HS-5 (cell line): ENCODE measurements around the gene PYY.
"Not testable (repeated sequence)": the region's sequence is repeated elsewhere in the genome, so short reads cannot be mapped to it uniquely, and the experiment has no call there.

ENCODE experiments used
- DNase-seq: peaks from one replicate; pipeline ENCODE4 v3.0.0-alpha.2; 2012; ENCODE audit warnings: low read depth

Gene PYY

DNA sequence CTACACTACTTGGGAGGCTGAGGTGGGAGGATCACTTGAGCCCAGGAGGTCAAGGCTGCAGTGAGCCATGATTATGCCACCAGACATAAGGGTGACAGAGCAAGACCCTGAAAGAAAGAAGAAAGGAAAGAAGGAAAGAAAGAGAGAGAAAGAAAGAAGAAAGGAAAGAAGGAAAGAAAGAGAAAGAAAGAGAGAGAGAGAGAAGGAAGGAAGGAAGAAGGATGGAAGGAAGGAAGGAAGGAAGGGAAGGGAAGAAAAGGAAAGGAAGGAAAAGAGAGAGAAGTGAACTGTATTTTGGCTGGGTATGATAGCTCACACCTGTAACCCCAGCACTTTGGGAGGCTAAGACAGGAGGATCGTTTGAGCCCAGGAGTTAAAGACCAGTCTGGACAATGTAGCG lies 24.3 kb upstream of the PYY start:
- no peak for DNase-seq

DNA sequence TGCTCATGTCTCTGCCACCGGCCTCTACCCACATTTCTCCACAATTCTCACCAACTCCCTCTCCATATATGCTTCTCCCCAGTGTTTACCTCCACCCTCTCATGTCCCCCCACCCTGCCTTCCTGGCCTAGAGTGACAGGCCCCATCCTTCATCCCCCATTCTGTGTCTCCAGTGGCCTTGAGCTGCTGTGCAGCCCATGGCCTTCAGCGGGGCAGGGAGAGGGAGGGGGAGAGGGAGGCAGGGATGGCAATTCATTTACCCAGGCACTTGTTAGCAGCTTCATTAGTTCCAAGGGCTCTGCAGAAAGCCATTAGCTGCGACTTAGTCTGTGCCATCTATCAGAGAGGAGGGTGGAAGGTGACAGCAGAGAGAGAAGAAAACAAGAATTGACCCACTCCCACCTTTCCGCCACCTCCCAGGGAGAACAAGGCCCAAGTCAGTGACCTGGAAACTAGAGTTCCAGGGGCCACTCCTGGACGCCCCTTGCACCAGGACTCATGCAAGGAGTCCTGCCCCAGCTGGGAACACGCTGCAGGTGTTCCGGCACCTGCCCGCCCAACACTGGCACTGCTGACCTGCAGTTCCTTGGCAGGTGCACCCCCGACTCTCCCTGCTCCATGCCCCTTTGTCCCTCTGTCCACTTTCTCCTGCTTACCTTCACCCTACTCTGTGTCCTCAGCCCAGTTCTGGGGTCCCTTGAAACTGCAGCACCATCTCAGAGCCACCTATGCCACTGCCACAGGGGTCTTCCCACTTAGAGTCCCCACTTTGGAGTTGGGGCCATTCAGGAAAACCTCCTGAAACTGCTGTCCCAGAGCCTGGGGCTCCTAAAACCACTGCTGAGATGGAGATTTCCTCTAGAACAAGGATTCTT lies 23.5 kb upstream of the PYY start:
- no peak for DNase-seq

- no peak for DNase-seq
These were observed 22.2 kb upstream of the PYY start for GRCh38 chr17:43975898-43976297.

- no peak for DNase-seq
These were observed 20.9 kb upstream of the PYY start for GRCh38 chr17:43974382-43975266.

GRCh38 chr17:43972444-43973212 lies 18.9 kb upstream of the PYY start:
- DNase-seq = not testable (repeated sequence)

- not testable (repeated sequence) for DNase-seq
These were observed 17.7 kb upstream of the PYY start for GRCh38 chr17:43971436-43971835.

DNA sequence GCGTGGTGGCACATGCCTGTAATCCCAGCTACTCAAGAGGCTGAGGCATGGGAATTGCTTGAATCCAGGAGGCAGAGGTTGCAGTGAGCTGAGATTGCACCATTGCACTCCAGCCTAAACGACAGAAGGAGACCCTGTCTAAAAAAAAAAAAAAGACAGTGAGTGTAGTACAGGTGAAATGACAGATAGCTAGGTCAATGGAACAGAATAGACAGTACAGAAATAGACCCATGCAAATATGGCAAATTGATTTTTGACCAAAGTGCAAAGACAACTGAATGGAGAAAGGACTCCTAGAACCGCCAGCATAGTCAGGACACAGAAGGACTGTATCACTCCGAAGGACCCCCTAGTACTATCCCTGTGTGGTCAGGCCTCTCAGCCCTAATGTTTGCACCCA lies 16.6 kb upstream of the PYY start:
- no peak for DNase-seq

DNA sequence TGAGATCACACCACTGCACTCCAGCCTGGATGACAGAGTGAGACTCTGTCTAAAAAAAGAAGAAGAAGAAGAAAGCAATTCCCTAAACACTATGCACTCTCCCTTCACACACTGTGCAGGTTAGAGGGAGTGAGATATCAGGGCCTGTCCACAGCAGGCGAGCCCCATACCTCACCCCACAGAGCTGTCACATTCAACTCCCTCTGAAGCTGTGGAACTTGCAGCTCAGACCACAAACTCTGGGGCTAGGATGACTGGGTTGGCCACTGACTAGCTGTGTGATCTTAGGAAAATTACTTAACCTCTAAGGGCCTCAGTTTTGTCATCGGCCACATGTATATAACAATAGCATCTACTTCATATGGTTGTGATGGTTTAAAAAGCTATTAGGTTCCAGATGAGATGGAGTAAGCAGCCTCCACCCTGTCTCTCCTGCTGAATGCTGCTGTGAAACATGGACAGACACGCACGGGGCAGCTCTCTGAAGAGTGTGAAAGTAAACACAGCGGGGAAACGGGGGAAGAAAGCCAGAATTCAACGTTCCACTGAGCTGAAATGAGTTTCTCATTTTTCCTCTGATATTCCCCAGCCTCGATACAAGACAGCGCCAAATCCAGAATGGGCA lies 13.6 kb upstream of the PYY start:
- no peak for DNase-seq

DNA sequence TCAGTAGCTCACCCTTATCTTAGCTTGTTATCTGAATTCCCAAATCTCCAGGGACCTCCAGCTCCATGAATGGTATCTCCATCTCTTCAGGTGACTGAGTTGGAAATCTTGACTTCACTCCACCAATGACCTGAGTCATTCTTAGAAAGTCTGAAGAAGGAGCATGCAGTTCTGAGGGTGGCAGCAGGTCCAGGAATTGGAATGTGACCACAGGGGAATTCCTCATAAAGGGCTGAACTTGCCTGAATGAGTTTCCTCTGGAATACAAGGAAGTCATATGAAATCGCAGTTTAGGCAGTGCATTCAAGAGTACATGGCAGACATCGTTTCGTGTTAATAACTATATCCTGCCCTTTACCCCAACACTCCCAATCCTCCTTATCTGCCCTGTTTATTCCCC lies 12.5 kb upstream of the PYY start:
- DNase-seq = no peak

DNA sequence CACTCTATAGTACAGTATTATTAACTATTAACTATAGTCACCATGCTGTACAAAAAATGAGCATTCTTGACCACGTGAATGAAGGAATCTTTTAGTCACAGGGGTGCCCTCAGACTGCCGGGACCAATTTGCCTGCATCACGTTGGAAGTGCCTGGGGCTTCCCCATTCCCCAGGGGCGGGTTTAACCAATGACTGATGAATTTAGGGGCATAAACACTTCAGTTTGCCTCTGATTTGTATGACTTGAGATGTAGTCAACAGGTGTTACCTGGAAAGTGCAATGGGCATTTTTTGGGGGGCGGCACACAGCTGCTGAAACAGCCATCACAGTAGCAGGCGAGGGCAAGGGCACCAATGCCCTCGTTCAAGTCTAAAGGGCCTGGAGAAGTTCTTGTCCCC lies 8.7 kb upstream of the PYY start:
- no peak for DNase-seq

GRCh38 chr17:43961954-43962353 lies 8.2 kb upstream of the PYY start:
- DNase-seq = no peak

- DNase-seq = not testable (repeated sequence)
These were observed 7.6 kb upstream of the PYY start for GRCh38 chr17:43961292-43961691.

- no peak for DNase-seq
These were observed 5.1 kb upstream of the PYY start for GRCh38 chr17:43958748-43959352.

GRCh38 chr17:43956222-43956621 lies 2.5 kb upstream of the PYY start:
- no peak for DNase-seq

GRCh38 chr17:43952724-43953666 lies 745 bp downstream of the PYY start:
- no peak for DNase-seq

GRCh38 chr17:43952351-43952723 lies 1.4 kb downstream of the PYY start:
- no peak for DNase-seq

DNA sequence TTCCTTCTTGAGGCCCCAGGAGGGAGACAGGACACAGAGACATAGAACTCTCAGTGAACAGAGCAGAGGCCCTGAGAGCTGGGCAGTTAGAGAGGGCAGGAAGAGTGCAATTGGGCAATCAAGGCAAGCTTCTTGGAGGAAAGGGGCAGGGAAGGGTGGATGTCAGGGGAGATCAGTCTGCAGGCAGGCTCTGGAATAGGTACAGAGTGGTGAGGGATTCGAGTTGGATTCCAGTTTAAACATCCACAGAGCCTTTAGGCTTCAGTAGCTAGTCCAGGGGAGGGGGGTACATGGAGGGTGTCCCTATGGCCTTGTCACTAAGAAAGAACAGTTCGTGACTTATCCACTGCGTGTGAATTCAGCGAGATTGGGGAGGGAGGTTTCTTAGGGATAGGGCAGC lies 2.0 kb downstream of the PYY start:
- no peak for DNase-seq

DNA sequence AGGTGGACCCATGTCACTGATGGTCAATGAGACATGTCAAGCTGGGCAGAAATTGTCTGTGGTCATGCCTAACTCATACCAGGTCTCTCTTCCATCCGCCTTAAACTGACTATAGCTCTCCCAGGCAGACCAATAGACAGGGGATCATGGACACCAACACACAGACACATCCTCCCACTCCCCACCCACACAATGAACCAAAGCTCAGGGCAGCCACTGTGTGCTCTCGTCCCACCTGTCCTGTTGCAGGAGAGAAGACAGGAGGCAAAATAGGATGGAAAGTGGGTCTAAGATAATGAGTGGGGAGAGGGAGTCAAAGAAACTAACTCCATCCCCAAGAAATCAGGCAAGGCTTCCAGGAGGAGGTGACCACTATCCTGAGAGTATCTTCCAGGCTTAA lies 3.2 kb downstream of the PYY start:
- DNase-seq = no peak

- DNase-seq = no peak
These were observed 4.0 kb downstream of the PYY start for GRCh38 chr17:43949781-43950180.

DNA sequence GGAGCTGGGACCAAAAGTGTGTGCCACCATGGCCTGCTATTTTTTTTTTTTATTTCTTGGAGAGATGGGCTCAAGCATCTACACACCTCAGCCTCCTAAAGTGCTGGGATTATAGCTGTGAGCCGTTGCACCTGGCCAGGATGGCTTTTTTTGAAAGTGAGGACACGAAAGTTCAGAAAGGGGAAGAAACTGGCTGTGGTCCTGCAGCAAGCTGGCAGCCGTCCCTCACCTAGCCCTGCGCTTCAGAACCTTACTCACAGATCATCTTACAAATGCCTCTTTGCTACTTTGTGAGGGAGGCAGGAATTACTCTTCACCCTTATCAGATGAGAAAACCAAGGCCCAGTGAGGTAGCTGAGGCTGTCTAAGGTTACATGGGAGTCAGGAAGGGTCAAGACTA lies 7.0 kb downstream of the PYY start:
- no peak for DNase-seq
